Brain microvascular endothelial cell (primary cell): ENCODE results near the gene SCD.
A peak's percentile ranks its signal among the peaks of the same experiment; 100 is the strongest.

Experiments used
- DNase-seq: peaks from one replicate; pipeline ENCODE4 v3.0.0-alpha.2; 2020
- H3K27ac ChIP-seq: fragments of 250-450 bp; sonication (Bioruptor Pico); 2 replicates; pipeline ENCODE4 v1.5.1; 2020; ENCODE audit warnings: mild to moderate bottlenecking, moderate library complexity
- H3K27me3 ChIP-seq: fragments of 250-450 bp; sonication (Bioruptor Pico); replicated peaks from 2 replicates; pipeline ENCODE4 v1.5.1; 2020; ENCODE audit warnings: mild to moderate bottlenecking
- H3K36me3 ChIP-seq: fragments of 250-450 bp; sonication (Bioruptor Pico); replicated peaks from 2 replicates; pipeline ENCODE4 v1.5.1; 2020; ENCODE audit warnings: mild to moderate bottlenecking
- H3K4me3 ChIP-seq: 2 replicates; pipeline ENCODE4 v1.5.1; 2011; ENCODE audit warnings: low read depth, mild to moderate bottlenecking, control low read depth, low read length, moderate library complexity
- CTCF ChIP-seq: IDR thresholded peaks from 2 replicates; pipeline ENCODE4 v1.5.1; 2011; ENCODE audit warnings: low read depth, mild to moderate bottlenecking, moderate library complexity, low read length, control low read depth, inconsistent platforms; ENCODE audit errors: missing control alignments
- in situ Hi-C: cut with HindIII; loops from 2 replicates; pipeline ENCODE4 v1.10.0; 2017; ENCODE audit warnings: low sequenced_read_pairs, low pct_ligation_motif_present

Gene SCD

GRCh38 chr10:100347568-100348195 lies 649 bp downstream of the SCD start:
- Histone ChIP-seq H3K4me3 (peak overlapping the region; percentile 95), H3K27me3 (no peaks in the 10 kb centered on the region), H3K36me3 (peaks cover 44% of the 10 kb centered on the region), H3K27ac (peak overlapping the region; percentile 63)
- in situ Hi-C loops = loop anchor here (25.0 kb wide), 2 partner anchors 90 to 165 kb away; partner anchors contain the start of gene SEC31B
- no peak for DNase-seq
- no peak for TF ChIP-seq CTCF

GRCh38 chr10:100348389-100348927 lies 1.4 kb downstream of the SCD start:
- TF ChIP-seq CTCF = no peak
- H3K27me3 ChIP-seq = no peaks in the 10 kb centered on the region
- no peak for DNase-seq
- in situ Hi-C loops = loop anchor here (25.0 kb wide), 2 partner anchors 89 to 164 kb away; partner anchors contain the start of gene SEC31B
- H3K27ac ChIP-seq = no peak overlapping the region
- peaks cover 50% of the 10 kb centered on the region for H3K36me3 ChIP-seq
- H3K4me3 ChIP-seq = peak overlapping the region; percentile 95

GRCh38 chr10:100349087-100349486 lies 2.1 kb downstream of the SCD start:
- no peak for DNase-seq
- Histone ChIP-seq H3K4me3 (peak overlapping the region; percentile 95), H3K27ac (no peak overlapping the region), H3K27me3 (no peaks in the 10 kb centered on the region), H3K36me3 (peaks cover 57% of the 10 kb centered on the region)
- TF ChIP-seq CTCF = no peak
- in situ Hi-C loops = loop anchor here (25.0 kb wide), 2 partner anchors 88 to 163 kb away; partner anchors contain the start of gene SEC31B

GRCh38 chr10:100349672-100350071 lies 2.6 kb downstream of the SCD start:
- Histone ChIP-seq H3K27ac (no peak overlapping the region), H3K36me3 (peaks cover 63% of the 10 kb centered on the region), H3K27me3 (no peaks in the 10 kb centered on the region), H3K4me3 (peak overlapping the region; percentile 95)
- in situ Hi-C loops = loop anchor here (25.0 kb wide), 2 partner anchors 88 to 163 kb away; partner anchors contain the start of gene SEC31B
- no peak for DNase-seq
- peak; percentile 13 for TF ChIP-seq CTCF

- no peak for DNase-seq
- TF ChIP-seq CTCF = no peak
- Histone ChIP-seq H3K27me3 (no peaks in the 10 kb centered on the region), H3K27ac (no peak overlapping the region), H3K36me3 (peaks cover 76% of the 10 kb centered on the region), H3K4me3 (peak overlapping the region; percentile 95)
- in situ Hi-C loops = no loop called here
Observed at GRCh38 chr10:100350914-100351485, 4.0 kb downstream of the SCD start.
